CD4-positive, alpha-beta T cell treated with Interleukin-1 beta for 1 hour (primary cell): ENCODE results near the gene SLC23A1.

Experiments used
- DNase-seq, 2 donors: peaks; one replicate each; pipeline ENCODE4 v3.0.0-alpha.2; 2020 to 2022

The SLC23A1 gene

GRCh38 chr5:139406963-139407362 lies 23.9 kb upstream of the SLC23A1 start:
- no peak for DNase-seq

GRCh38 chr5:139404484-139404840 lies 21.4 kb upstream of the SLC23A1 start:
- no peak for DNase-seq

DNA sequence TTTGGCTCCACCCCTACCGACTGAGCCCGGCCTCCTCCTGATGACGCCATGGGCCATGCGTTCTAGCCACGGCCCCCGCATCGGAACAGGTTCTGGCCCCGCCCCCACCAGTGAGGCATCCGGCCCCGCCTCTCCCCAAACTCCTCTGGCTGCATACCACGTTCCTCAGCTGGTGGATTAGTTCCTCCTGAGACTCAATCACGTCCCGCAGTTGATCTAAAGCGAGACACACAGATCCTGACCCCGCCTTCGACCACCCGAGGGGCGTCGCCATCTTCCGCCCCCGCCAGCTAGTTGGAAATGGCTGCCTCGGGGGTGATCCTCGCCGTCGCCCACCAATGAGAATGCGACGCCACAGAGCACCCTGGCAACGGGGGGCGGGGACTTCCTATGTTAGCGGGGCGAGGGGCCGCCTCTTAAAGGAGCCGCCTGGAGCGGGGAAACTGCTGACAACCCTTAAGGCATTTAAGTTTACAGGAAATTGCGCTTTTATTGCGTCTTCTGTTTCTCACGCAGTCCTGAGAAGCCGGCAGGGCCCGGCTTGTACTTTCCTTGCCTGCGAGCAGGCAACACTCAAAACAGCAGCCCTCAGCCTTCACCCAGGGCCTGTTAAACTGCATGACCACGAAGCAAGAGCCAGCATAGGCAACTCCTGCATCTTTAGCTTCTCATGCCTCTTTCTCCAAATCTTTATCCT lies 20.8 kb upstream of the SLC23A1 start, which contains the start of gene SPATA24:
Gene SPATA24 (minus strand): TSS at position 303 of the 697 bp plus-strand sequence. CDS start 29 bp downstream, at position 274.
- DNase-seq, result peak; percentile 97 to 98

DNA sequence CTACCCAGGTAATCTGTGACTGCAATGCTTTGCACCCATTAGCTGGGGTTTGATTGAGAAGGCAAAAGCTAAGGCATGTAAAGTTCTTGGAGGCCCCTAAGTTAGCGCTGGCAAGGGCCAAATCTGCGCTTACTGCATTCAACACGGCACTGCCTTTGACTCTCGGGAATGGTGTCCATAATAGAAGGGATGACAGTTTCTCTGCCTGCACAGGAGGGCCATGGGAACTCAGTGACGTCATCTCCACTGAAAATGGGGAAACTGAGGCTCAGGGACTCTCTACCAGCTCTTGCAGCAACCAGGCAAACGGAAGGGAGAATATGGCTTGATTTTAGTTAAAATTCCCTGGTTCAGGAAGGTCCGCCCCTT lies 20.3 kb upstream of the SLC23A1 start:
- no peak for DNase-seq

DNA sequence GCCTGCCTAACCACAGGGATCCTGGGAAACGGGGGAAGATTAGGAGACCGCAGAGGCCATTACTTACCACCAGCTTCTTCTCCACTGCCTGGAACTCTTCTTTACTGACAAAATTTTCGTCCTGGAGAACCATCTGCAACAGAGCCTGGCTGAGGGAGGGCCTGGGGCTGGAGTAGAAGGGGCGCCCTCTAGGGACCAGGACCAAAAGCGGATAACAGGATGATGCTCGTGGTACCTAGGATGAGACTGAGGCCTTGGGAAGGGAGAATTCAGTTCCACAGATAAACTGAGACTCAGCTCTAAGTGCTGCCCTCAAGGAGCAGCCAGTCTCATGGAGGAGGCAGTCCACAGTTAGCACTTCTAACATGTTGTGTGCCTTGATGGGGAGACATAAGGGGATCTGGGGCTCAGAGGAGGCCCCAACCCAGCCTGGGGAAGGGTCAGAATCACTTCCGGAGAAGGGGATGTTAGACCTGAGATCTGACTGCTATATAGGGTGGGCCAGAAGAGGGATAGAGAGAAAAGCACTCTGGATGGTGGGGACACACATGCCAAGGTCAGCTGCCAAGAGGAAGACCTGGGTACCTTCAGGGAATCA lies 19.6 kb upstream of the SLC23A1 start:
- DNase-seq, result peak; percentile 14 to 27

- DNase-seq, result no peak
Measured at GRCh38 chr5:139401546-139401945, 18.4 kb upstream of the SLC23A1 start.

DNA sequence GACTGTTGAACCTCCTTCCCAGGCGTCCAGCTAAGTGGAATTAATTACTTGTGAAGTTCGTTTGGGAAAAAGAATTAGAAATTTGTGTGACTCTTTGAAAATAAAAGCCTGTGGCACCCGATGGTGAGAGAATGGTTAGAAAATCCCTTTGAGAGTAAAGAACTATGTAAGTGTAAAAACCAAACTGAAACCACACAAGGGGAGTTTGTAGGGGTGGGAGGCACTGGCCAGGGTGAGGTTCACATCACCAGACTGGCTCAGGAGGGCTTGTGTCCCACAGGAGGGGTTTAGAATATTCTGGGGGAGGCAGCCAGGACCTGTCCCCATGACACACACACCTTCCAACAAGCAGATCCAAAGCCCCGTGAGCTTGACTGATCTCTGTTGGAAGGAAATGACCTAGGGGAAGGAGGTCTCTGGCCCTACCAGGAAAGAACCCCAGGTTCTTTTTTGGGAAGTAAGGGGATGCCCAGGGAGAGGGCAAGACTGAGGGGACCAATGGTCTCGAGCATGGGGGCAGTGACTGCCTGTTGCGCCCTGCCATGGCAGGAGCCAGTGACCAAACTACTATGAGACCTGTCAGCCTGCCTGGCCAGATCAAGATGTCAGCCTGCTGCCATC lies 16.5 kb upstream of the SLC23A1 start:
- DNase-seq, result no peak

GRCh38 chr5:139397921-139398320 lies 14.8 kb upstream of the SLC23A1 start:
- DNase-seq, result no peak

- DNase-seq, result no peak
Measured at GRCh38 chr5:139396691-139397090, 13.6 kb upstream of the SLC23A1 start.

- no peak for DNase-seq
Measured at GRCh38 chr5:139395844-139396640, 12.9 kb upstream of the SLC23A1 start.

- DNase-seq, result no peak
Measured at GRCh38 chr5:139394654-139395566, 11.8 kb upstream of the SLC23A1 start, which contains the start of gene PROB1. Gene PROB1, minus strand, starts transcription at chr5:139395104. Its CDS starts 23 bp downstream, at chr5:139395081.

DNA sequence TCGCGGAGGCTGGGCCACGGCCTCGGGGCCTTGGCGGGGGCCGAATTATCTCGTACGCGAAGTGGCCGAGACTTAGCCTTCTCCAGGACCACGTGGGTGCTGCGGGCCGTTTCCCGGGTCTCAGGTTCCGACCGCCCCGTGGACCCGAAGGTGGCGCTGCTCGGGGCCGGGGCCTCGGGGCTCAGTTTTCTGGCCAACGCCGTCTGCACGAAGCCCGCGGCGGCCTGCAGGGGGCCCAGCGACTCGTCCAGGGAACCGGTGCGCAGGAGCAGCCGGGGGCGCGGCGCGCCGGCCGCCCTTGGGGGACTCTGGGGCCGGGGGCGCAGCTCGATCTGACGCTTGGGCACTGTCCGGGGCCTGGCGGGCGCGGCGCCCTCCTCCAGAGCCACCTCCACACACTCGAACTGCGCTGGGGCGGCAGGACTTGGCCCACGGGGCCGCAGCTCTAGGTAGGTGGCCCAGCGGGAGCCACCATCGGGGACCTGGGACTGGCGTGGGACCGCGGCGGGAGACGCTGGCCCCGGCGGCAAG lies 11.1 kb upstream of the SLC23A1 start:
- peak; percentile 55 to 65 for DNase-seq

GRCh38 chr5:139393497-139394122 lies 10.5 kb upstream of the SLC23A1 start:
- no peak for DNase-seq

- peak; percentile 81 to 82 for DNase-seq
Measured at GRCh38 chr5:139392678-139393496, 9.8 kb upstream of the SLC23A1 start.

- DNase-seq, result no peak
Measured at GRCh38 chr5:139392324-139392677, 9.2 kb upstream of the SLC23A1 start.

- DNase-seq, result no peak
Measured at GRCh38 chr5:139391570-139392323, 8.7 kb upstream of the SLC23A1 start.

GRCh38 chr5:139390639-139391569 lies 7.8 kb upstream of the SLC23A1 start:
- DNase-seq, result no peak
